ENCODE measurements around the gene CDH4.

- TF ChIP-seq, protein P1, sequence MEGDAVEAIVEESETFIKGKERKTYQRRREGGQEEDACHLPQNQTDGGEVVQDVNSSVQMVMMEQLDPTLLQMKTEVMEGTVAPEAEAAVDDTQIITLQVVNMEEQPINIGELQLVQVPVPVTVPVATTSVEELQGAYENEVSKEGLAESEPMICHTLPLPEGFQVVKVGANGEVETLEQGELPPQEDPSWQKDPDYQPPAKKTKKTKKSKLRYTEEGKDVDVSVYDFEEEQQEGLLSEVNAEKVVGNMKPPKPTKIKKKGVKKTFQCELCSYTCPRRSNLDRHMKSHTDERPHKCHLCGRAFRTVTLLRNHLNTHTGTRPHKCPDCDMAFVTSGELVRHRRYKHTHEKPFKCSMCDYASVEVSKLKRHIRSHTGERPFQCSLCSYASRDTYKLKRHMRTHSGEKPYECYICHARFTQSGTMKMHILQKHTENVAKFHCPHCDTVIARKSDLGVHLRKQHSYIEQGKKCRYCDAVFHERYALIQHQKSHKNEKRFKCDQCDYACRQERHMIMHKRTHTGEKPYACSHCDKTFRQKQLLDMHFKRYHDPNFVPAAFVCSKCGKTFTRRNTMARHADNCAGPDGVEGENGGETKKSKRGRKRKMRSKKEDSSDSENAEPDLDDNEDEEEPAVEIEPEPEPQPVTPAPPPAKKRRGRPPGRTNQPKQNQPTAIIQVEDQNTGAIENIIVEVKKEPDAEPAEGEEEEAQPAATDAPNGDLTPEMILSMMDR (IDR thresholded peaks at IDR 0.05; ENCODE audit: borderline replicate concordance, extremely low read depth, low read length, poor library complexity, severe bottlenecking) = no peak
- TF ChIP-seq EZH2 (IDR thresholded peaks at IDR 0.05; ENCODE audit: borderline replicate concordance, low read depth, low read length, severe bottlenecking) = no peak
These were observed 73.7 kb downstream of the CDH4 start for GRCh38 chr20:61325718-61326117.
